HG03432 (cell line): Measurements from ENCODE around the gene LYPLA2.
"Not testable (repeated sequence)": the region's sequence is repeated elsewhere in the genome, so short reads cannot be mapped to it uniquely, and the experiment has no call there.

Source experiments
- ATAC-seq: cut with Tn5 transposase; IDR thresholded peaks from one replicate; pipeline ENCODE4 v1.9.1; 2021; ENCODE audit warnings: mild to moderate bottlenecking, moderate library complexity; ENCODE audit not compliant: unreplicated experiment

LYPLA2 gene

GRCh38 chr1:23825762-23826522 is 35.0 kb downstream of the LYPLA2 start:
- no peak for ATAC-seq

GRCh38 chr1:23826590-23826989 is 35.6 kb downstream of the LYPLA2 start:
- not testable (repeated sequence) for ATAC-seq

GRCh38 chr1:23827717-23828116 is 36.8 kb downstream of the LYPLA2 start:
- no peak for ATAC-seq

GRCh38 chr1:23834156-23834555 is 43.2 kb downstream of the LYPLA2 start:
- not testable (repeated sequence) for ATAC-seq

GRCh38 chr1:23836037-23836436 is 45.1 kb downstream of the LYPLA2 start:
- no peak for ATAC-seq

GRCh38 chr1:23837908-23838307 is 47.0 kb downstream of the LYPLA2 start:
- no peak for ATAC-seq

GRCh38 chr1:23838401-23838866 is 47.5 kb downstream of the LYPLA2 start:
- peak; percentile 57 for ATAC-seq

GRCh38 chr1:23843644-23844043 is 52.7 kb downstream of the LYPLA2 start:
- ATAC-seq: no peak
